SIG-M5 treated with dmso at 0.1 percent for 504 hours (cell line): ENCODE measurements around the gene DDRGK1.
"Not testable (repeated sequence)": the region's sequence is repeated elsewhere in the genome, so short reads cannot be mapped to it uniquely, and the experiment has no call there.

Experiments used
- DNase-seq: peaks from one replicate; lab custom pipeline; 2025; ENCODE audit not compliant: unreplicated experiment; lab: John Stamatoyannopoulos, UW

The DDRGK1 gene

DNA sequence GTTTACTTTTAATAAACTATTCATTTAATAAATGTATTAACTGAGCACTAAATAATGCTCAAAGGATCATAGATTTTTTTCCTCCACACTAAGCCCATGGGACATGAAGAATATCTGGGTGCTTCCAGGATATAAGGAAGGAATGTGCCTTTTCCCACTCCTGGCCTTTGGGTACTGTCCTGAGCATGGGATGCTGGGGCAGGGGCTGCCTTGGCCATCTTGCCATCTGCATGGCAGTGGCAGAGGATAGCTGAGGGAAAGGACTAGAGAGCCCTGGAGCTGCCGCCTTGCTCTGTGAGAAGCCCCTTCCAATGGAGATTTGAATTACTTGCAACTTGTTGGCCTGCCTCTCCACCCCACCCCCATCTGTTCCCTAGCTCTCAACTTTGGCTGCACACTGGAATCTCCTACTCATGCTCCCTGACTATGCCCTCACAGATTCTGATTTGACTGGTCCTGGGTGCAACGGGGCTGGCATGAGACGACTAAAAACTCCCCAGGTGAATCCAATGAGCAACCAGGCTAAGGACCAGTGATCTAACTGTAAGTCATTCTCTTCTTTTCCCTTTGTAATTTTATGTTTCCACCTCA lies 15.6 kb downstream of the DDRGK1 start:
- DNase-seq = no peak

DNA sequence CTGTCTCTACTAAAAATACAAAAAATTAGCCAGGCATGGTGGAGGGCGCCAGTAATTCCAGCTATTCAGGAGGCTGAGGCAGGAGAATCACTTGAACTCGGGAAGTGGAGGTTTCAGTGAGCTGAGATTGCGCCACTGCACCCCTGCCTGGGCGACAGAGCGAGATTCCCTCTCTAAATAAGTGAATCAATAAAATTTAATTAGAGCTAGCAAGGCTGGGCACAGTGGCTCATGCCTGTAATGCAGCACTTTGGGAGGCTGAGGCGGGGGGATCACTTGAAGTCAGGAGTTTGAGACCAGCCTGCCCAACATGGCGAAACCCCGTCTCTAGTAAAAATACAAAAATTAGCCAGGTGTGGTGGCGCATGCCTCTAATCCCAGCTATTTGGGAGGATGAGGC lies 16.6 kb downstream of the DDRGK1 start:
- not testable (repeated sequence) for DNase-seq

DNA sequence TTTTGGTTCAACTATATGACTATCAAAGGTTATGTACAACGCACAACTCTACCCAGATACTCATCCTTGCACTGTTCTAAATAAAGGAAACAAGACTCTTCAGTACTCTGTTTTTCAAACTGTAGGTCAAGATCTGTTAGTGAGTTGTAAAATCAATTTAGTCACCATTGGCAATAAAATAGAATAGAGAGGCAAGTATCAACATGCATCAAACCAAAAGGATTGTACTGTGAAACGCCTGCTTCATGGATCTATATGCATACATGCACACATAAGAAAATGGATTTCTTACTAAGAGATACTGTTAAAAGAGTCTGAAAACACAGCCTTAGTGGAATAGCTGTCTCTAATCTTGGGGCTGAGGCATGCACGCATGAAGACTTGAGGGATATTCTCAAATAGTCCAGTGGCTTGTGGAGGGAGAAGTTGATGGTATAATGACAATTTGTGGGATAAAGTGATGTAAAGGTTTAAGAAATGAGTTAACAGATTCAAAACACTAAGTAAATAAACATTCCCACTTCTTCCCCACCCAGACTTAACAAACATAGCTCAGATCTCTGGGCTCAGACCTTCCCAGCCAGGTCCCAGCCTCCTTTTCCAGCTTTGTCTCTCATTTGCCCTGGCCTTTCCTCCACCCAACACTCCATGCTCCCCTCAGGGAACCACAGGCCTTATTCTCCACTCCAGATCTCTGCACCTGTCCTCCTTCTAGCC lies 20.4 kb downstream of the DDRGK1 start:
- DNase-seq = no peak

DNA sequence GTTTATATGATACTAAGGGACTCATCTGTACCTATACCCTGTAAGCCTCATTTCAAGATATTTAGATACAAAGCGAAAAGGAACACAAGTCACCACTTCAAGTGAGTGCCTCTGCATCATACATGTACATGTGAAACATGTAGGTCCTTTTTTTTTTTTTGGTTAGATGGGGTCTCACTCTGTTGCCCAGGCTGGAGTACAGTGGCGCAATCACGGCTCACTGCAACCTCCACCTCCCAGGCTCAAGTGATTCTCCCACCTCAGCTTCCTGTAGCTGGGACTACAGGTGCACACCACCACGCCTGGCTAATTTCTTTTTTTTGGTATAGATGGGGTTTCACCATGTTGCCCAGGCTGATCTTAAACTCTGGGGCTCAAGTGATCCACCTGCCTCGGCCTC lies 22.1 kb downstream of the DDRGK1 start:
- DNase-seq = not testable (repeated sequence)

DNA sequence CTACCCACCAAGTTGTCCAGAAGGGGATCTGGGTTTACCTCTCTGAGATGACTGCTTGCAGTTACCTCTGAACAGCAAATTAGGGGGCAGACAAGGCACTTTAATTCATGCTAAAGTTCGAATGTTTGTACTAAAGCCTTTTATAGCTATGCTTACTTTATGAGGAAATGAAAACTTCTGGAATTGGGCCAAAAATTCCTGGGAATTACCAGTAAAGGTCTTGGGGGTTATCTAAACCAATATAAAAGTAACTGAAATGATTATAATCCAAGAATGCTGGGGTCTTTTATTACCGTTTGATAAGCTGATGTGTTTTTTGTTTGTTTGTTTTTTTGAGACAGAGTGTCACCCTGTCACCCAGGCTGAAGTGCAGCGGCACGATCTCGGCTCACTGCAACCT lies 23.2 kb downstream of the DDRGK1 start:
- DNase-seq = no peak

DNA sequence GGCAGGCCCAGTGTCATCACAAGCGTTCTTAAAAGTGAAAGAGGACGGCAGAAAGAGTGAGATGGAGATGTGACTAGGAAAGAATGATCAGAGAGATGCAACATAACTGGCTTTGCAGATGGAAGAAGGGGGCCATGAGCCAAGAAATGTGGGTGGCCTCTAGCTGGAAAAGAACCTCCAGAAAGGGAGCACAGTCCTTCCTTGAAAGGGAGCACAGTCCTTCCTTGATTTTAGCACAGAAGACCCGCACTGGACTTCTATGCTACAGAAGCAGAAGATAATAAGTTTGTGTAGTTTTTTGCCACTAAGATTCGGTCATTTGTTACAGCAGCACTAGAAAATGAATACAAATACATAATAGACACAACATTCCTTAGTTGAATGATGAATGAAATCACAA lies 24.2 kb downstream of the DDRGK1 start:
- DNase-seq = no peak

DNA sequence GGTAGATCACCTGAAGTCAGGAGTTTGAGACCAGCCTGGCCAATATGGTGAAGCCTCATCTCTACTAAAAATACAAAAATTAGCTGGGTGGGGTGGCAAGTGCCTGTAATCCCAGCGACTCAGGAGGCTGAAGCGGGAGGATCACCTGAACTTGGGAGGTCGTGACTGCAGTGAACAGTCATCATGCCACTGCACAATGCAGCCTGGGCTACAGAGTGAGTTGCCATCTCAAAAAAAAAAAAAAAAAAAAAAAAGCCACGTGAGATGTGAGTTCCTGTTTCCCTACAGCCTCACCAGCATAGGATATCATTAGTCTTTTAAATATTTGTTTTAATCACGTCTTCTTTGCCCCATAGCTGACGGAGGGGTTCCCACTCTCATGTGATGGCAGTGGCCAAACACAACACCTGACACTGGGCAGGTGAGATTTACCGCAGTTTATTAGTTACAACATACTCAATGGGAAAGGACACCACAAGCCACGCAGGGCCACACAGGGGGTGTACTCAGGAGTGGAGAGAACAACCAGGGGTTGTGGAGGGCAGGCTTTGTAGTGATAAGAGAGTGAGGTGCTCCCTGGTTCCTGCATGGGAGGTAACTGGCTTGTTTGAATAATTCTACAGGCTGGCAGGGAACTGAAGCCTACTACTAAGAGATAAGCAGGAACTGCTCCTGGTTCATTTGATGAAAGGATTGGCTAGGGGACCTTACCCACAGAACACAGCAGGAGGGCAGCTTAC lies 26.6 kb downstream of the DDRGK1 start:
- DNase-seq = no peak

DNA sequence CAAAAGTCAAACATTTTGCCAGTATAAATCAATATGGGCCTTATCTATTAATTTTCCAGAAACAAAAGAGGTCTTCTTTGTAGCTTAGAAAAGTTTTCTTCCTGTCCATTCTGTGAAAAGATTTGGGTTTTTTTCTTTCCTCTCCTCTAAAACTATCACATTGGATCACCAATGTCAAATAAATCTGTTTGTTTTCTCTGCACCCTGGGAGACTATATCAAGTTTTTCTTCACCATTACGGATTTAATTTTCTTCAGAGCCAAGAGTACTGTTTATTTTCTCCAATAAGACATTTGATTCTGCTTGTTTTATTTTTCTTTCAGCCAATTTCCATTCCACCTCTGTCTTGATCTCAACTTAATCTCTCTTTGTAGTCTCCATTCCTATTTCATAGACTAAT lies 29.2 kb downstream of the DDRGK1 start:
- no peak for DNase-seq

DNA sequence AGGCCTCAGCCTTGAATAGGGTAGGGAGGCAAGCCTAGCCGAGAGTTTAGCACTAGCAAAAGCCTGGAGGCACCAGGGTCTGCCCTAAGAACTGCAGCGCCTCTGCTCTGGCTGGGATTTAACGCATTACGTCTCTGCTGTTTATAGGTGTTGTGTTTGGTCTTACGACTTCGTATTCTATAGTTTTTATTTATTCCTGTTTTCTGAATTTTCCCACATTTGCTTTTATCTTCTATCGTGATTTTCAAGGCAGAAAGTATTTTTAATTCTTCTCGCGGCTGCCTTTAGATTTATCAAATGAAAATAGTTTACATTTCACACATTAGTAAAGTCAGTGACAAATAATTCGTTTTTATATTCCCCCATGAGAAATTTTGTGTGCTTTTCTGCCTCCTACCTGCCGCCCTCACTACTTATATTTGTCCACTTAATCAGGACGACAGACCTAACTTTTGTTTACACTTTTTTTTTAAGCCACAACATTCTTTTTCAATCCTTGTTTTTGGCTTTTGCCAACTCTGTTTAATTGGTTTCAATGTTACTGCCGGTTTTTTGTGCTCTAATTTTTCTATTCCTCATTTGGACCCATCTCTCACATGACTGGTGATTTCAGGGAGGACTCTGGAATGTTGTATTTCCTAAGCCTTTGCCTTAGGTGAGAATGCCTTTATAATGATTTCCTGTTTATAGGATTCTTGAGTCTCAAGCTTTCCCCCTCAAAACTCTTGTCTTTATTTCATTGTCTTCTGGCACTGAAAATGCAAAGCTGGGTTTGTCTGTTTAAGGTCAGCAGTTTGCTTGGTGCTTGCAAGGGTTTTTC lies 29.8 kb downstream of the DDRGK1 start:
- peak; percentile 12 for DNase-seq

DNA sequence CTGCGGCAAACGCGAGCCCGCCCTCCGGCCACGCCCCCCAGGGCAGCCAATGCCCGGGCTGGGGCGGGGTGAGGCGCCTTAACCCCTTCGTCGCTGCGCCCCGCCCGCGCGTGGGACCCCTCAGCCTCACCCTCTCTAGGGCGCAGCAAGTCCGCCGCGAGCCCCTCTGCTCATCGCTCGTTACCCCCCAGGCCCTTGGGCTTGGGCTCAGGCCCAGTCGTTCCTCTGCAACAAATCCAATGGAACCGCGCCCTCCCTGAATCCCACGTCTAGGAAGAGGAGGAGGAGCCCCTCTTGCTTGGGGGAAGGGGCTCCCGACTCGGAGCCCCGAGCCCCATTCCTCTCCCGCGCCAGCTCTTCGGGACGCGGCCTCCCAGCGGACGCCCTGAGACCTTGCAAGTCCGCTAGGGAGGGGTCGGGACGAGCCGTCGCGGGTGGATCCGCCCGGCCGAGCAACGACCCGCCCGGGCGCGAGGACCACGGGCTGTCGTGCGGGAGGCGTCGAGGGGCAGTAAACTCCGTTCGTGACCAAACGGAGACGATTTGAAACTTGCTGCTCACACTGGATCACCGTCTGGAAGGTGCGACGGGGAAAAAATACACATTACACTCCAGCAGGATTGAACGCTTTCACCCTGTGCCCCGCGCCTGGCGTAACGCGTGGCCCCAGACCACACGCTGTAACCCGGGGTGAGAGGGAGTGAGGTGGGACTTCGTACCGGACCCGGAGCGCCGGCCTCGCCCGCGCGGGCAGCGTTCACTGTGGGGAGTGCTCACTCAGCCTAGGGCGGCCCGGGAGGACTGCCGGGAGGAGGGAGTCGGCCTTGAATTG lies 30.7 kb downstream of the DDRGK1 start:
- DNase-seq = peak; percentile 72

DNA sequence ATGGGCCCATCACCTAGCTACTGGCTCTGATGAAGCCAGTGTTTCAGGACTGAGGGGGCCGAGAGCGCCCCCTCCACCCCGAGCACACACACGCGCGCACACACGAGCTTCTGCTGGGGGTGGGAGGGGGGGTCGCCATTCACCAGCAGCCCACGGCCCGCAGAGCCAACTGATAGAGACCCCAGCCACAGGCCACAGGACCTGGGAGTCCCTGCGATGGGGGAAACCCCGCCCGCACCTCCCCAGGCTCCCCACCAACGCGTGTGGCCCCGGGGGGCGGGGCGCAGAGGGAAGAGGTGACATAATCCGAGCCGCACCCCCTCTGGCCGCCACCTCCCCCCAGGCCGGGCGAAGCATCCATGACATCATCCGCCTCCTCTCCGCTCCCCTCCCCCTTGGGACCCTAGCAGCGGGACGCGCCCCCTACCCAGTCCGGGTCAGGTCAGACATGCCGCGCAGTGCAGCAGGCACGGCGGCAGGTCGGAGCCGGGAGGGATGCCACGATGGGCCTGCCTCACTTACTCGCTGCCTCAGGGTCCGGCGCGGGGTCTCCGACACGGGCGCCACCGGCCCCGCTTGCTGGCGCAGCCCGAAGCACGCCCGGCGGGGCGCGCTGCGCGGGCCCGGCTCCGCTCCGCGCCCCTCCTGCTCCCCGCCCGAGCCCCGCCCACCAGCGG lies 31.4 kb downstream of the DDRGK1 start, which contains the start of gene LZTS3:
Gene LZTS3, minus strand, starts transcription at position 617 of the 677 bp plus-strand sequence. CDS start 6,386 bp downstream, outside the sequence.
- DNase-seq = peak; percentile 59

DNA sequence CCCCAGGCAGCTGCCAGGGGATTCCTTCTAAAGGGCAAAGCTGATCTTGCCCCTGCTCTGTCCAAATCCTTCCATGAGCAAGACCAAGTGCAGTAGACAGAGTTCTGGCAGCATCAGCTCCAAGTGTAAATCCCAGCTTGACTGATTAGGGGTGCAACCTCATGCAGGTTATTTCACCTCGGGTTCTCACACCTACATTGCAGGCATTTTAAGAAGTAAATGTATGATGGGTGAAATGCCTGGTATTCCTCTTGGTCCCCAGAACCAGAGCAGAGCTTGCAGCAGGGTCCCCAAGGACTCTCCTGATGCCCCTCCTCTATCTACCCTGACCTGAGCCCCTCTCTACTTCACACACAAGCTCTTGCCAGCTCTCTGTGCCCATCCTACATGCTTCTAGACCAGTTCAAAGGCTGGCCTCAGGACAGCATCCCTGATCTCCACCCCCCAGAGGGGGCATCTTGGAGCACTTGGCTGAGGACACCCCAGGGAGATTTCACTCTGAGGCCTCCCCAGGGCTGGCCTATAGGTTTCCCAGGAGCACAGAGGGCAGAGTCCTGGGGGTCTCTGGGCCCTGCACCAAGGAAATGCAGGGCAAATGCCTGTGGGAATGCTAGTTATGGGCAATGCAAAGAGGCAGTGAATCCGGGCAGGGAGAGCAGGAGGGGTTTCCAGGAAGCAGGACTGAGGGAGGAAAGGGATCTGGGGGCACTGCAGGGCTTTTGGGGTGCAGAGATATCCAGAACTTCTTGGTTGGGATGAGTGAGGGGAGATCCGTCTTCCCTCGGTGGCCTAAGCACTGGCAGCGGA lies 32.2 kb downstream of the DDRGK1 start:
- no peak for DNase-seq

DNA sequence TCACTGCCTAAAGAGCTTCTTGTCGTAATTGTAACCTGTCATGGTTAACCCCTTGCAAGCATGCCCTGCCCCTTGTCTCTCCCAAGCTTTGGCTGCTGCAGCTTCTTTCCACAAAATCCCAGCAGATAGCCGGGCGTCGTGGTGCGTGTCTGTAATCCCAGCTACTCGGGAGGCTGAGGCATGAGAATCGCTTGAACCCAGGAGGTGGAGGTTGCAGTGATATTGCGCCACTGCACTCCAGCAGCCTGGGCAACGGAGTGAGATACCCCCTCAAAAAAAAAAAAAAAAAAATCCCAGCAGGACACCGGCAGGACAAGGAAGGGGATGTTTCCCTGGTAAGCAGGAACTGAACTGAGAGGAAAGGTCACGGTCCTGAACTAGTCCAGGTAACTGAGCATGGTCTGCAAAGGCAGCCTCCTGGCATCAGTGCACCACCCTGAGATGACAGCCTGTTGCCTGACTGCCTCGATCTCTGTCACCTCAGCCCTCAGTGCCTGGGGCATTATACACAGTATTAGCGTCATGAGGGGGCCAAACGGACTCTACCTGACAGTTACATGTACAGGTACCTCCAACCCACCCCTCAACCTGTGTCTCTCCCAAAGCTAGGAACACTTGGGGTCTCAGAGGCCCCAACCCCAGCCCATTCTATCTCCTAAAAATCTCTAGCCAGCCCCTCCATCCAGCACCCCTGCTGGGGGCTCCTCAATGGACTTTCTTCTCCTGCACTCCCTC lies 32.9 kb downstream of the DDRGK1 start:
- no peak for DNase-seq

DNA sequence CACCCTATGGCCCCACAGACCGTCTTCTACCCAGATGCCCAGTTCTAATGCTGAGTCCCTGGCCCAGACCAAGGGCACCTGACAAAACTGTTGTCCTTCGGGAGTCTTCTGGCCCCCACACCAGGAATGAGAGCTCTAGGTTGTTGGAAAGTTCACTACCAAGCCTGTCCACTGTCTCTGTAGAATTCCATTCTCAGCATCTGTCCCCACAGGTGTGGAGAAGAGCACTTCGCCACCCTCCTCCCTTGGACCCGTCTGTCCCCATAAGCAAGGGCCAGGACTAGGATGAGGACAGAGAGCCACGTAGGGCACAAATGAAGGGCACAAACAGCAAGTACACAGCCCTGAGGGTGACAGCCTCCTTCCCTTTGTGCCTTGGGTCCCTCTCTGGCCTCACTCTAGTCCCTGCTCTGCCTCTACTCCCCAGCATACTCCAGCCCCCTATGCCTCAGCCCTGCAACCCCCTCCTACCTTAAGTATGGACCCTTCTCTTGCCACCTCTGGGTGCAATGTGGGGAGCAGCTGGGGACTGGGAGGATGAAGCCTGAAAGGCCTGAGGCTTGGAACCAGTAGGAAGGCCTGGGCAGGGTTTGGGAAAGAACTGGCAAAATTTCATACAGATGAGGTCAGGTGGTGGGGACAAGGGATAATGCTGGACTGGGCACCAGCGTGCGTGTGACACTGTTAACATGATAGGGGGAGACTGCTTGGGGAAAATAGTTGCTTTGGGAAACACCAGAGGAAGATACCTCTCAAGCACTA lies 35.5 kb downstream of the DDRGK1 start:
- DNase-seq = no peak

DNA sequence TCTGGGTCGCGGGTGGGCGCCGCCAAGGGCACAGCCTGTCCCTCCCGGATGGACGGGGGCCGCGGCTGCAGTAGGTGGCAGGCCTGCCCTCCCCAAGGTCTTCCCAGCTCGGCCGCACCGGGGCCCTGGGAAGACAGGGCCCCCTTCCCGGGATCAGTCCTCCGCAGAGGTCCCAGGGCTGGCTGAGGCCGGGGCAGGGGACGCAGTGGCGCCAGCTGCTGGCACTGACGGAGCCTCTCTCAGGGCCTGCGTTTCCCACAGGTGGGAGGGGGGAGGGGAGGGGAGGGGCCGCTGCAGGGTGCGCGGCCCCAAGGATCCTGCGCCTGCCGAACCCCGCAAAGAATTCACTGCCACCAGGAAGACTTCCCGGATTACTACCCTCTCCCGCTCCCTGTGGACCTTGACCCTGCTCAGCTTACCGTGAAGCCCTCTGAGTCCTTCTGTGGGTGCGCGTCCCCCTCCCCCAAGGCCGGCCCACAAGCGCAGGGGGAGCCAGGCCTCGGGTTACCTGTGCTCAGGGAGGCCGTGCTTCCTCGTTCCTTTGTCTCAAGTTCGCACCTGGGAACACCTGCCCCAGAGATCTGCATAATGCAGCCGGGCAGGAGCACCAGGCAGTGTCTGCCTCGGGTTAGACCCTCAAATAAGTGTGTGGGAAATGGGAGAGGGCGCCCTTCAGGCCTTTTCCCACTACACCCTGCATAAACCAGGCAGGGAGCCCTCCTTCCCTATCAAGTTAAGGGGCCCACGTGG lies 36.2 kb downstream of the DDRGK1 start:
- DNase-seq = no peak

DNA sequence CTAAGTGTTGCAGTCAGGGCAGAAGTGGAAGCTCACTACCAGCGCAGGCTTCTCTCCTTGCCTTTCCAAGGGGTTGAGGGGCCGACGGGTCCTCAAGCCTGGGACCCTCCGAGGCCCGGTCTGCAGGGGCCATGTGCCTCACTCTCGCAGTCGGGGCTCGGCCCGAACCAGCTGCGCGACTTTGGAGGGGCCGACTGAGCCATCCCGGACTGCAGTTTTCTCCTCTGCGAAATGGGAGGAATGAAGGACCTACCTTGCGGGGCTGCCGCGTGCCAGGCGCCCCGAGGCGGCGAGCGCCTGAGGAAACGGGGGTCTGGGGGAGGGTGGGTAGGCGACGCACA lies 36.8 kb downstream of the DDRGK1 start:
- DNase-seq = no peak

DNA sequence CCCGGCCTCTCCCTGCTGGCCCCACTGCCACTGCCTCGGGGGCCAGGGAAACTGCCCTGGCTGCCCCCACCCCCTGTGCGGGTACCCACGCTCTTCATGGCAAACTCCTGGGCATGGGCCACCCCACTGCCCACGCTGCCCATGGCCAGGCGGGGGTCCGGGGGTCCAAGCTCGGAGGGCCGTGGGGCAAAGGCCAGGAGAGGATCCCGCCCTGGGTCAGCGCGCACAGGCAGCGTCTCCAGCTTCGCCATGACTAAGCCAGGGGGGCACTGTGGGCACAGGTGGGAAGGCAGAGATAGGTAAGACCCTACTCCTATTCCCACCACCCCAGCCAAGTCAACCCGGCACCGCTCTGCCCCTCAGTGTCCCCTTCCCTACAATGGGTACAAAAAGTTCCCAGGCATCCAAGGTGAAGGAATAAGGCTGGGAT lies 37.6 kb downstream of the DDRGK1 start:
- DNase-seq = no peak
